22Rv1 (cell line): ENCODE measurements around the gene RASGEF1C.

Experiments used
- H3K27ac ChIP-seq: fragments of 450-650 bp; 2 replicates; pipeline ENCODE4 v1.5.1; 2017
- CTCF ChIP-seq: fragments of 450-650 bp; IDR thresholded peaks from 2 replicates; pipeline ENCODE4 v1.5.1; 2017; ENCODE audit warnings: mild to moderate bottlenecking
- ZFX ChIP-seq: fragments of 450-650 bp; IDR thresholded peaks from 2 replicates; pipeline ENCODE4 v1.6.1; 2017; ENCODE audit warnings: antibody characterized with exemption, borderline replicate concordance

Gene RASGEF1C

GRCh38 chr5:180142021-180142765 is 66.8 kb downstream of the RASGEF1C start:
- H3K27ac ChIP-seq: no peak overlapping the region
- TF ChIP-seq ZFX: no peak
- no peak for TF ChIP-seq CTCF

DNA sequence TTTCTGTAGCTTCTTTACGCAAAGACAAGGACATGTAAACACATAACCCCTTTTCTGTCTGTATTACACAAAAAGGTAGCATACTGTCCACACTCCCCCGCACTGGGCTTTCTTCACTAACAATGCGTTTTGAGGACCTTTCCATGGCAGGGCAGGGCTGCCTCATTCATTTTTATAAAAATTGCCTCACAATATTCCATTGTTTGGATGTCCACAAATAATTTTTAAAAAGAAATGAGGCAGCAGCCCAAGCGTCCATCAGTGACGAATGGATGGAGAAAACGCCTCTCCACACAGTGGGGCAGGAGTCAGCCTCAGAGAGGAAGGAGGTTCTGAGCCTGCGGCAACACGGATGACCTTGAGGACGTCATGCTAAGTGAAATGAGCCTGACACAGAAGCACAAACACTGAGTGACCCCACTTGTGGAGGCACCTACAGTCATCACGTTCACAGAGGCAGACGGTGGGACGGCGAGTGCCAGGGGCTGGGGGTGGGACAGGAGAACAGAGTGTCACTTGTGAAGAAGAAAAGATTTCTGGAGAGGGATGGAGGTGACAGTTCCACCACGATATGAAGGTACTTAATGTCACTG is 67.8 kb downstream of the RASGEF1C start:
- no peak overlapping the region for H3K27ac ChIP-seq
- TF ChIP-seq CTCF: no peak
- TF ChIP-seq ZFX: no peak

DNA sequence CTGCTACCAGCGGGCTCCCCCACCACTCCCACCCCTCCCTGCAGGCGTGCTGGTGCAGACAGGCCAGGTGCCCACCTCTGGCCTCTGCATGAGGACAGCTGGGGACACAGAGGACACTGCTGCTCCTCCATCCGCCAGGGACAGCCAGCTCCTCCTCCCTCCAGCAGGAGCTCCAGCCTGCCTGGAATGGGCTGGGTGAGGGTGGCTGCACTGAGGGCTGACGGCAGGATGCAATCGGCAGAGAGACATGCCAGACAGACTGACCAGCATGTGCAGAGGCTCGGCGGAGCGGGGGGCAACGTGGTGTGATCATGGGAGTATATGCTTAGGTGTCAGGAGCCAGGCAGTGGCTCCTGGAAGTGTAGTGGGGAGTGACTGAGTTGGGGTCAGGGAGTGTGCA is 68.4 kb downstream of the RASGEF1C start:
- H3K27ac ChIP-seq: no peak overlapping the region
- TF ChIP-seq CTCF: no peak
- TF ChIP-seq ZFX: no peak

DNA sequence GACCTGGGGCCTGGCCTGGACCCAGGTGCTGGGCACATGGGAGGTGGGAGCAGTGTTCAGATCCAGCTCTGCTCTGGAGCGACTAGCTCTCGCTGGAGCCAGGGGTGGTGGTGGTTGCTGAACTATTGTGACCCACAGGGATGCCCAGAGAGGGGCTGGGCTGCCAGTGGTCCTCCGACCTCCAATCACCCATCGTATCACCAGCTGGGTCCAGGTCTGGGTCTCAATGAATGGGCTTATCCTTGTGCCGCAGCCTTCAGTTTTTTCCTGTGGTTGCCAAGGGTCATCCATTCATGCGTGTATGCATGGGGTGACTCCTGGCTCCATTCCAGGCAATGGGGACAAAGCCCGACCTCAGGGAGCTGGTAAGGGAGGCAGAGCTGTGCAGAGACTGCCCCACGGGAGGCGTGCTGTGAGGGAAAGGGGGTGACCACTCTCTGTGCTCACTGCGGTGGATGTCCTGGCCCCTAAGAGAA is 68.9 kb downstream of the RASGEF1C start:
- H3K27ac ChIP-seq: no peak overlapping the region
- TF ChIP-seq ZFX: no peak
- no peak for TF ChIP-seq CTCF

GRCh38 chr5:180139731-180140055 is 69.3 kb downstream of the RASGEF1C start:
- H3K27ac ChIP-seq: no peak overlapping the region
- TF ChIP-seq CTCF: no peak
- no peak for TF ChIP-seq ZFX

DNA sequence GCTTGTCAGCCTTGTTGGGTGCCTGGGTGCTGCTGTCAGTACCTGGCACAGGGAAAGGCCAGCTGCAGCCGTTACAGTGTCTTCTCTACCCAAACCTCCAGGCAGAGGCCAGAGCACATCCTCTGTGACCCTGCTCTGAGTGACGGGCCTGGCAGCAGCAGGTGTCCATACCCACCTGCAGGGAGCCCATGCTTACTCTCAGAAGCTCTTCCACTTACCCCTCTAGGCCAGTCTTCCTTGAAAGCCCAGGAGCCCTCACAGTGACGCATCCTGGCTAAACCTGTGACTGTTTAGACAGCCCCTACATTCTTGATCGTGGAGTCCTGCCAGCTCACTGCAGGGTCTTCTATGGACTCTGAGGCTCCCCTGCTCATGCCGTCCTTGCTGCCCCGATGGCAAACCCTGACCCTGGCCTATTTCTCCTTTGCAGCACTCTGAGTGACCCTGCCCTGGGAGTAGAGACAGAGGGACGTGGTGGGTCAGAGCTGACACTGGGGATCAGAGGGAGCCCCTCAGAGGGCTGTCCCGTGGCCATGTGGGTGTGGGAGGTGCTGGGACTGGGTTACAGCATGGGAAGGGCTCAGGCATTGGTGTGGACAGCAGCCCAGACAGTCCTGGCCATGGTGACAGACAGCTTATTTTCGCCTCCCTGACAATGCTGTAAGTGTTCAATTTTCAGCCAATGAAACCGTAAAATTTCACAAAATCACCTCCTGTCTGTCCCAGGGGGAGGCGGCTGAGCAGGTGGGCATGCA is 69.9 kb downstream of the RASGEF1C start:
- H3K27ac ChIP-seq: no peak overlapping the region
- no peak for TF ChIP-seq CTCF
- TF ChIP-seq ZFX: no peak
